AG20443 (cell line): ENCODE measurements around the gene TFB1M.
A peak's percentile ranks its signal among the peaks of the same experiment; 100 is the strongest.
"Not testable (repeated sequence)": the region's sequence is repeated elsewhere in the genome, so short reads cannot be mapped to it uniquely, and the experiment has no call there.

Experiments
- DNase-seq: peaks from one replicate; pipeline ENCODE4 v3.0.0; 2012; ENCODE audit warnings: low spot score, mixed read lengths

The TFB1M gene

DNA sequence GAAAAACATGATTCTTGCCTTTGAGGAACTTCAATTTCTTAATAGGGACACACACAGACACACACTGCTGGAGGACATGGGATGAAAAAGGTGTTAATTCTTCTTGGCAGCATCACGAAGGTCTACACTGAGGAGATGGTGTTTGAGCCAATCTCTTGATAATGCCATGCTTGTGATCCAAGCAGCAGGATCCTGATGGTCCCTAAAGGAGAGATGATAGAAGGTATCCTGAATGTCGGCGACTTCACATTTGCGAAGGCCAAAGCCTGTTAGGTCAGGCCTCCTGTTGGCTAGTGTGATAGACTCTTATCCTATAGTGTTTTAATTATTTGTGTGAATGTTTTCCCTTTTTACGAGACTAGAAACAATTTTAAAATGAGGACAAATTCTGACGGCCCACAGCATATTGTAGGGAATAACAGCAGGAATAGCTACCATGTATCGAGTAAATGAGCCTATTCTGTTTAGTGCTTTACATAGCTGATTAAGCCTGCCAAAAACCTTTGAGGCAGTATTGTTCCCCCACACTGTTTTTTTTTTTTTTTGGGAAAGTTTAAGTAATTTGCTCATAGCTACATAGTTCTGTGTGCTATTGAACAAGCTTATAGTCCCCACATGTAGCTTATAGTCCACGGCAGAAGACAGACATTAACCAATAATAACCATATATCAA, 15.3 kb upstream of the TFB1M start:
- DNase-seq, result no peak

- no peak for DNase-seq
These were observed 14.5 kb upstream of the TFB1M start for GRCh38 chr6:155328539-155329459.

- DNase-seq, result no peak
These were observed 13.8 kb upstream of the TFB1M start for GRCh38 chr6:155328074-155328538.

GRCh38 chr6:155327326-155328073, 13.2 kb upstream of the TFB1M start:
- DNase-seq, result peak; percentile 30

DNA sequence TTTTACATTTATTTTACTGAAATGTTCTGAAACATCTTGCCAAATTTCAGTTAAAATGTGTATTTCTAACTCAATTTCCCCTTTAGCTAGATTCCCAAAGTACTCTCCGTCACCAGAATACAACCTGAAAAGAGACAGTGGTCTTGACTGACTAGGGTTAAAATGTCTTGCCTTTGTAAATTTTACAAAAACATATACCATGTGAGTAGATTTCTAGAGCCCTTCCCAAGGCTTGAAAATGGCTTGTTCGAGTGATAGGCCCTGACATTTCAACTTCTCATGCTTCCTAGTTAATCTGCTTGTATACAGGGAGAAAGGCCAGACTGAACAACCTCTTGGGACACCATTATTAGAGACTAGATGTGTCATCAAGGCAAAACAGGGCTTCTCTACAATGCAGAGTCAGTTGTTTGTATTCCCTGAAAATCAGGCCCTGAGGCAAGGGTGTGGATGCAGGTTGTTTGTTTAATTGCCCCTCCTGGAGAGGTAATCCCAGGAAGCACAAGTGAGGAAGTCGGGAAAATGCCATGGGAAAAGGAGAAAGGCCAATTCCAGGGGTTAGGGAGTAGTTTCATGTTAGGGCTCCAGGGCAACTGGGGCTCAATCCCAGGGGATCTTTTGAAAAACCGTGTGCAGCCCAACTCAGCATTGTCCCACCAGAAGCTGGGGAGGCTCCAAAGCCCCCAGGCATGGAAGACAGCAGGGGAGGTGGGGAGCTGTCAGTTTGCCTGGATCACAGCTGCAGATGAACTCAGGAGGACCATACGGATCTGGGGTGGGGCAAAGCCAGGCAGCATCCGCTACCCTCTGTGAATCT, 11.6 kb upstream of the TFB1M start:
- DNase-seq, result no peak

GRCh38 chr6:155324993-155325392, 10.7 kb upstream of the TFB1M start:
- DNase-seq, result no peak

GRCh38 chr6:155324172-155324571, 9.9 kb upstream of the TFB1M start:
- no peak for DNase-seq

GRCh38 chr6:155319902-155320301, 5.6 kb upstream of the TFB1M start:
- DNase-seq, result no peak

- DNase-seq, result no peak
These were observed 2.9 kb upstream of the TFB1M start for GRCh38 chr6:155317186-155317585.

DNA sequence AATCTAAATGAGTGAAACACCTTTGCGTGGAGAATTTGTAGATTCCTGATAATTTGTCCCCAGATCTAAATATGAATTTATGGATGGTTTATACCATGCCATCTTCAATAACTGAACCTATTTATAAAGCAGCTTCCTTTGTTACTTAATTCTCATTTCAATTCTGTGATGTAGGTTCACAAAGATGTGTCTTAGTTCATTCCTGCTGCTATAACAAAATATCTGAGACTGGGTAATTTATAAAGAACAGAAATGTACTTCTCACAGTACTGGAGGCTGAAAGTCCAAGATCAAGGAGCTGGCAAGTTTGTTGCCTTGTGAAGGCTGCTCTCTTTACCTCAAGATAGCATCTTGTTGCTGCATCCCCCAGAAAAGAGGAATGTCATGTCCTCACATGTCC, 2.1 kb upstream of the TFB1M start:
- DNase-seq, result no peak

- no peak for DNase-seq
These were observed 1.2 kb upstream of the TFB1M start for GRCh38 chr6:155315516-155315871.

DNA sequence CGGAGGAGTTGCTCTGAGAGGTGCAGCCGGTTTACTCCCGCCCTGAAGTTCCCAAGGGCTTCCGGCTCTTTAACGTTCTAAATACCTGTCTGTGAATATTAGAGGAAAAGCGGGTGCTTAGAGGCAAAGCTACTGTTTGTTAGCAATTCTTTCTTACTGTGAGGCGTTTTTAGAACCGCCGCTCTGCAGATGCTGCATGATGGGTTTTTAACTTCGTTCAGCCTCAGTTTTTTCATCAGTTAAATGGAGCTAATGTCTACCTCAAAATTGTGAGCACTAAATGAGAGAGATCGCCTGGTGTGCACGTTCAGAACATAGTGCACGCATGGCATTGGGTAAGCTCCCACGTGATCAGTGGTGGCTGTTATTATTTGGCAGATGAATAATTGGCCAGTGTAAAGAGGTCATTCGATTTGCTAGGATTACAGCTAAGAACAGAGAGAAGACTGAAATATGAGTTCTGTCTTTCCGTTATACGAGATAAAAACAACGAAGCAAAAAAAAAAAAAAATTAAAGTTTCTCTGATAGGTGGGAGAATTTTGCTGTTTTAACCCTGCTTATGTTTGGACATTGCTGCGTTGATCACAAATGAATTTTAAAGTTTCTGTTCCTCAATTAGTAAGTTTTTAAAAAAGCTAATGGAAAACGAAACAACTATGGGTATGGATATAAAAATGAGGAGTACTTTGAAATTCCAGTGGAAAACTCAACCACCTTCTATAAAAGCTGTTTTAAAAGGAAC, 660 bp upstream of the TFB1M start:
- peak; percentile 56 for DNase-seq

- no peak for DNase-seq
These were observed 637 bp downstream of the TFB1M start for GRCh38 chr6:155313602-155314091.

GRCh38 chr6:155312950-155313349, 1.3 kb downstream of the TFB1M start:
- DNase-seq, result not testable (repeated sequence)

DNA sequence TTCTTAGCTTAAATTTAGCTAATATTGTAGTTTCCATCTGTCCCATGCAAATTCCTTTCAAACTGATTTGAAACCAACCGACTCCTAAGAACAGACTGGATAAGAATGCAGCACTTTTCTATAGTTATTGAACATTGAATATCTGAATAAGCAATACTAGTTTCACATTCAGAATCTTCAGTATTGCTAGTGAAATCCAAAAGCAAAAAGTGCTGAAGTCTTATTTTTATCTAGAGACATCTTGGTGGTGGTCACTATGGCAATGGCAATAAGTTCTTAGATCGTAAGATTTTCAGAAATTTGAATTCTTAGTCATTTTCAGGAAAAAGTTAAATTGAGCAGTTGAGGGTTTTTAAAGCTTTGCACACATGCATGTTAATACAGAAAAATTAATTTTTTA, 2.7 kb downstream of the TFB1M start:
- DNase-seq, result no peak

DNA sequence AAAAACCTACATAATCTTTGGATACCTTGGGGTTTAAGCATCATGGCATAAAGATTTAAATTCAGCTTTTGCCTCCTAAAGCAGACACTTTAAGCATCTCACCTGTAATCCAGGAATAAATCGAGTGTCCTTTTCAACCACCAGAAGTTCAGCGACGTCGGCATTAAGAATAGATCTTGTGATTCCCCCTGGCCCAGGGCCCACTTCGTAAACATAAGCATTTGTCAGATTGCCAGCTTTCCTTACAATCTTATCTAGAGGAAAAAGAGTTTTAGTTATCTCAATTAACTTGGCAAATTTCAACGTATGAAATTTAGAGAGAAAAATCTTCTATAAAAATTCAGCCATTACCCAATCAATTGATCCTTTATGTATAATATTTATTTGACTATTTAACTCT, 3.2 kb downstream of the TFB1M start:
- no peak for DNase-seq

- DNase-seq, result no peak
These were observed 3.7 kb downstream of the TFB1M start for GRCh38 chr6:155310596-155310995.

DNA sequence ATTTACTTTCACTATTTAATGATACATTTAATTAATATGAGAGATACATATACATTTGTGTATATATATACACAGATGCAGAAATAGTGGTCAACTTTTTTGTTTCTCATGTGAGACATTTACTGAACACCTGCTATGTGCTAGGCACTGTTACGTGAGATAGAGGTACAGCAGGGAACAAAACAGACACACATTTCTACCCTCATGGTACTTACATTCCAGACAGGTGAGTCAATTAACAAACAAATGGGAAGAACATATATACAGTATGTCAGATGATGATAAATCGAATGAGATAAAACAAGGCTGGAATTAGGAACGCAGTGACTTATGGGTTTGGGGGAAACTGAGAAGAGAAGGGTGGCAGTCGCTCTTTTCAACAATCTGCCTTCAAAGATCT, 5.1 kb downstream of the TFB1M start:
- no peak for DNase-seq

- no peak for DNase-seq
These were observed 7.3 kb downstream of the TFB1M start for GRCh38 chr6:155306958-155307357.

DNA sequence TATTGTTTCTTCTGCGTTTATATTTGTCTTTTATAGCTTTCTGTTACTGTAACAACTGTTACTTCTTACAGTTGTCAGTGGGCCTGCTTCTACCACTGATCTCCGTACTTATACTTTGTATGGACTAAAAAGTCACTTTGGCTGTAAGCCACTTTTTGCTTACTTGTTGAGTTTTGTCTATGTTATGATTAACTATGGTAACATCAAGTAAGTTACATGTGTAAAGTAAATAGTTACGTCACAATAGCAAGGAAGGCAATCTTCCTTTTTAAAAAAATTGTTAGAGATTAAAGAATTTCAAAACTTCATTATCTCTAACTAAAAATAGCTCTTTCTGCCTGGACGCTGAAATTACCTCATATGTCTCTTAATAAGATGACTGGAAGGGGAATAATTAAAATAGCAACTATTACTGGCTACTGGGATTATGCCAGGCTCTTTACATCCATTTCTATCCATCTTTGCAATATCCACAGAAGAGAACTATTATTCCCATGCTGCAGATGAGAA, 10.9 kb downstream of the TFB1M start:
- no peak for DNase-seq

- no peak for DNase-seq
These were observed 12.4 kb downstream of the TFB1M start for GRCh38 chr6:155301867-155302266.
